Neural cell (in vitro differentiated cells): ENCODE data around the gene RAD51B. TPM values are rescaled to one million over a fixed set of nuclear protein-coding genes. Genes with fewer than 3 reads are reported as not detected.

Source experiments
- H2AFZ ChIP-seq: fragments of 200-600, 300-800 bp; sonication (generic), shearing (Covaris generic); 2 replicates; pipeline ENCODE4 v1.6.0; 2014; ENCODE audit warnings: low read depth, mild to moderate bottlenecking, antibody characterized with exemption, low read length, moderate library complexity
- H3F3A ChIP-seq: fragments of 200-600 bp; shearing (Covaris generic); 2 replicates; pipeline ENCODE4 v1.6.1; 2016; ENCODE audit warnings: mild to moderate bottlenecking, moderate library complexity, mixed read lengths, antibody characterized with exemption, low read length; ENCODE audit not compliant: insufficient read depth, poor library complexity, severe bottlenecking
- H3K27ac ChIP-seq: fragments of 200-600, 300-800 bp; sonication (generic), shearing (Covaris generic); 2 replicates; pipeline ENCODE4 v1.5.1; 2014; ENCODE audit warnings: mild to moderate bottlenecking, low read length, moderate library complexity
- H3K27me3 ChIP-seq: fragments of 300-800, 200-600 bp; sonication (generic), shearing (Covaris generic); 2 replicates; pipeline ENCODE4 v1.6.0; 2014; ENCODE audit warnings: mild to moderate bottlenecking, low read depth, low read length, moderate library complexity; ENCODE audit not compliant: insufficient read depth
- H3K36me3 ChIP-seq: fragments of 300-800, 200-600 bp; sonication (generic), shearing (Covaris generic); 2 replicates; pipeline ENCODE4 v1.5.1; 2014; ENCODE audit warnings: mild to moderate bottlenecking, antibody characterized with exemption, low read length, moderate library complexity; ENCODE audit not compliant: insufficient read depth
- H3K4me2 ChIP-seq: fragments of 300-800, 200-600 bp; sonication (generic), shearing (Covaris generic); 2 replicates; pipeline ENCODE4 v1.6.0; 2014; ENCODE audit warnings: mild to moderate bottlenecking, low read length
- H3K4me3 ChIP-seq: fragments of 300-800, 200-600 bp; sonication (generic), shearing (Covaris generic); 2 replicates; pipeline ENCODE4 v1.5.1; 2014; ENCODE audit warnings: mild to moderate bottlenecking, low read length, moderate library complexity
- H3K79me2 ChIP-seq: fragments of 200-600 bp; shearing (Covaris generic); replicated peaks from 2 replicates; pipeline ENCODE4 v1.6.0; 2014; ENCODE audit warnings: mild to moderate bottlenecking, low read length, moderate library complexity; ENCODE audit not compliant: insufficient read depth
- H3K9ac ChIP-seq: fragments of 300-800, 200-600 bp; sonication (generic), shearing (Covaris generic); 2 replicates; pipeline ENCODE4 v1.6.1; 2016; ENCODE audit warnings: mild to moderate bottlenecking, low read length, mixed read lengths
- H3K9me2 ChIP-seq: fragments of 200-600 bp; shearing (Covaris generic); 2 replicates; pipeline ENCODE4 v1.6.1; 2016; ENCODE audit warnings: mild to moderate bottlenecking, low read length, mixed read lengths; ENCODE audit not compliant: insufficient read depth
- H3K9me3 ChIP-seq: fragments of 200-600, 300-800 bp; sonication (generic), shearing (Covaris generic); 2 replicates; pipeline ENCODE4 v1.6.1; 2016; ENCODE audit warnings: mild to moderate bottlenecking, mixed run types, low read length, moderate library complexity, mixed read lengths
- H4K20me1 ChIP-seq: fragments of 200-600 bp; shearing (Covaris generic); 2 replicates; pipeline ENCODE4 v1.6.1; 2016; ENCODE audit warnings: mild to moderate bottlenecking, mixed run types; ENCODE audit not compliant: insufficient read depth
- EP300 ChIP-seq: fragments of 450-650 bp; conservative IDR thresholded peaks from 2 replicates; pipeline ENCODE4 v1.6.1; 2014; ENCODE audit warnings: antibody characterized with exemption, mild to moderate bottlenecking, moderate library complexity; ENCODE audit not compliant: poor library complexity, severe bottlenecking
- EZH2 ChIP-seq: fragments of 200-600, 300-800 bp; shearing (Covaris generic), sonication (generic); IDR thresholded peaks from 2 replicates; pipeline ENCODE4 v1.6.1; 2014; ENCODE audit warnings: antibody characterized with exemption, low read length, borderline replicate concordance, mild to moderate bottlenecking; ENCODE audit not compliant: insufficient read depth, poor library complexity, severe bottlenecking
- MXI1 ChIP-seq: fragments of 450-650 bp; conservative IDR thresholded peaks from 2 replicates; pipeline ENCODE4 v1.6.1; 2014; ENCODE audit warnings: antibody characterized with exemption, mild to moderate bottlenecking; ENCODE audit not compliant: poor library complexity, severe bottlenecking
- POLR2AphosphoS5 ChIP-seq: IDR thresholded peaks from 2 replicates; pipeline ENCODE4 v1.6.1; 2012
- RAD21 ChIP-seq: fragments of 450-650 bp; conservative IDR thresholded peaks from 2 replicates; pipeline ENCODE4 v1.6.1; 2014; ENCODE audit warnings: antibody characterized with exemption, mild to moderate bottlenecking, moderate library complexity
- SMC3 ChIP-seq: fragments of 450-650 bp; conservative IDR thresholded peaks from 2 replicates; pipeline ENCODE4 v1.6.1; 2014; ENCODE audit warnings: antibody characterized with exemption, mild to moderate bottlenecking, moderate library complexity; ENCODE audit not compliant: poor library complexity
- TAF1 ChIP-seq: IDR thresholded peaks from 2 replicates; pipeline ENCODE4 v1.6.1; 2012; ENCODE audit warnings: low read depth
- polyA plus RNA-seq: library from polyadenylated mRNA; depleted of rRNA; stranded (reverse); fragments of >200 nt; gene quantifications from 2 replicates; pipeline ENCODE4 v1.2.3, GENCODE V29; 2014
- TF ChIP-seq, protein P1 (sequence below): fragments of 450-650 bp; IDR thresholded peaks from 2 replicates; pipeline ENCODE4 v1.5.1; 2014; ENCODE audit warnings: antibody characterized with exemption, mild to moderate bottlenecking, moderate library complexity; ENCODE audit not compliant: poor library complexity, severe bottlenecking
- TF ChIP-seq, protein P2 (sequence below): IDR thresholded peaks from 2 replicates; pipeline ENCODE4 v1.6.1; 2012; ENCODE audit warnings: borderline replicate concordance

Gene RAD51B
- polyA plus RNA-seq, 1 donor from 2014 or later = 3.1 TPM

DNA sequence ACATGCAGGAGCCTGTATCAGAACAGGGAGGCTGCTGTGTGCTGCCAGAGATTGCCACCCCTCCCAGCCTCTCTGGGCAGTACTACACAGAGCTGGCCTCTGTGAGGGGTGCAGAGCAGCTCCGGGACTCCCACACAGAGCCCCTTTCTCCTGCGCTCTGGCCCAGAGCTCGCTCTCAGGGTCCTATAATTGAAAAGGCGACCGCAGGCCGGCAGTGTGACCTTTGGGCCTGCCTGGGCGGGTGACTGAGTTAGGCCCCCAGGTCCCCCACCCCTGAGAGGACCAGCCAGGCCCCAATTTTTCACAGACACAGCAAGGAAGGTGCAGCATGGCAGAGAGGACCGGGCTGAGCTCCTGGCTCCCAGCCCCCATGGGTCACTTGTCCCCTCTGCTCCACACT lies 836.9 kb downstream of the RAD51B start:
- Histone ChIP-seq H3K9me3 (no peaks in the 10 kb centered on the region), H3K9ac (no peak overlapping the region), H3K9me2 (no peaks in the 10 kb centered on the region), H3K27me3 (no peaks in the 10 kb centered on the region), H3F3A (no peaks in the 10 kb centered on the region), H4K20me1 (no peaks in the 10 kb centered on the region), H3K36me3 (no peaks in the 10 kb centered on the region), H3K4me3 (no peak overlapping the region), H3K79me2 (no peaks in the 10 kb centered on the region), H2AFZ (no peak overlapping the region), H3K4me2 (no peak overlapping the region), H3K27ac (no peak overlapping the region)
- TF ChIP-seq, protein P1, sequence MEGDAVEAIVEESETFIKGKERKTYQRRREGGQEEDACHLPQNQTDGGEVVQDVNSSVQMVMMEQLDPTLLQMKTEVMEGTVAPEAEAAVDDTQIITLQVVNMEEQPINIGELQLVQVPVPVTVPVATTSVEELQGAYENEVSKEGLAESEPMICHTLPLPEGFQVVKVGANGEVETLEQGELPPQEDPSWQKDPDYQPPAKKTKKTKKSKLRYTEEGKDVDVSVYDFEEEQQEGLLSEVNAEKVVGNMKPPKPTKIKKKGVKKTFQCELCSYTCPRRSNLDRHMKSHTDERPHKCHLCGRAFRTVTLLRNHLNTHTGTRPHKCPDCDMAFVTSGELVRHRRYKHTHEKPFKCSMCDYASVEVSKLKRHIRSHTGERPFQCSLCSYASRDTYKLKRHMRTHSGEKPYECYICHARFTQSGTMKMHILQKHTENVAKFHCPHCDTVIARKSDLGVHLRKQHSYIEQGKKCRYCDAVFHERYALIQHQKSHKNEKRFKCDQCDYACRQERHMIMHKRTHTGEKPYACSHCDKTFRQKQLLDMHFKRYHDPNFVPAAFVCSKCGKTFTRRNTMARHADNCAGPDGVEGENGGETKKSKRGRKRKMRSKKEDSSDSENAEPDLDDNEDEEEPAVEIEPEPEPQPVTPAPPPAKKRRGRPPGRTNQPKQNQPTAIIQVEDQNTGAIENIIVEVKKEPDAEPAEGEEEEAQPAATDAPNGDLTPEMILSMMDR = no peak
- TF ChIP-seq MXI1 (no peak), EP300 (no peak), TAF1 (no peak), EZH2 (no peak), POLR2AphosphoS5 (no peak), RAD21 (no peak), SMC3 (no peak)
- TF ChIP-seq, protein P2, sequence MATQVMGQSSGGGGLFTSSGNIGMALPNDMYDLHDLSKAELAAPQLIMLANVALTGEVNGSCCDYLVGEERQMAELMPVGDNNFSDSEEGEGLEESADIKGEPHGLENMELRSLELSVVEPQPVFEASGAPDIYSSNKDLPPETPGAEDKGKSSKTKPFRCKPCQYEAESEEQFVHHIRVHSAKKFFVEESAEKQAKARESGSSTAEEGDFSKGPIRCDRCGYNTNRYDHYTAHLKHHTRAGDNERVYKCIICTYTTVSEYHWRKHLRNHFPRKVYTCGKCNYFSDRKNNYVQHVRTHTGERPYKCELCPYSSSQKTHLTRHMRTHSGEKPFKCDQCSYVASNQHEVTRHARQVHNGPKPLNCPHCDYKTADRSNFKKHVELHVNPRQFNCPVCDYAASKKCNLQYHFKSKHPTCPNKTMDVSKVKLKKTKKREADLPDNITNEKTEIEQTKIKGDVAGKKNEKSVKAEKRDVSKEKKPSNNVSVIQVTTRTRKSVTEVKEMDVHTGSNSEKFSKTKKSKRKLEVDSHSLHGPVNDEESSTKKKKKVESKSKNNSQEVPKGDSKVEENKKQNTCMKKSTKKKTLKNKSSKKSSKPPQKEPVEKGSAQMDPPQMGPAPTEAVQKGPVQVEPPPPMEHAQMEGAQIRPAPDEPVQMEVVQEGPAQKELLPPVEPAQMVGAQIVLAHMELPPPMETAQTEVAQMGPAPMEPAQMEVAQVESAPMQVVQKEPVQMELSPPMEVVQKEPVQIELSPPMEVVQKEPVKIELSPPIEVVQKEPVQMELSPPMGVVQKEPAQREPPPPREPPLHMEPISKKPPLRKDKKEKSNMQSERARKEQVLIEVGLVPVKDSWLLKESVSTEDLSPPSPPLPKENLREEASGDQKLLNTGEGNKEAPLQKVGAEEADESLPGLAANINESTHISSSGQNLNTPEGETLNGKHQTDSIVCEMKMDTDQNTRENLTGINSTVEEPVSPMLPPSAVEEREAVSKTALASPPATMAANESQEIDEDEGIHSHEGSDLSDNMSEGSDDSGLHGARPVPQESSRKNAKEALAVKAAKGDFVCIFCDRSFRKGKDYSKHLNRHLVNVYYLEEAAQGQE = no peak

DNA sequence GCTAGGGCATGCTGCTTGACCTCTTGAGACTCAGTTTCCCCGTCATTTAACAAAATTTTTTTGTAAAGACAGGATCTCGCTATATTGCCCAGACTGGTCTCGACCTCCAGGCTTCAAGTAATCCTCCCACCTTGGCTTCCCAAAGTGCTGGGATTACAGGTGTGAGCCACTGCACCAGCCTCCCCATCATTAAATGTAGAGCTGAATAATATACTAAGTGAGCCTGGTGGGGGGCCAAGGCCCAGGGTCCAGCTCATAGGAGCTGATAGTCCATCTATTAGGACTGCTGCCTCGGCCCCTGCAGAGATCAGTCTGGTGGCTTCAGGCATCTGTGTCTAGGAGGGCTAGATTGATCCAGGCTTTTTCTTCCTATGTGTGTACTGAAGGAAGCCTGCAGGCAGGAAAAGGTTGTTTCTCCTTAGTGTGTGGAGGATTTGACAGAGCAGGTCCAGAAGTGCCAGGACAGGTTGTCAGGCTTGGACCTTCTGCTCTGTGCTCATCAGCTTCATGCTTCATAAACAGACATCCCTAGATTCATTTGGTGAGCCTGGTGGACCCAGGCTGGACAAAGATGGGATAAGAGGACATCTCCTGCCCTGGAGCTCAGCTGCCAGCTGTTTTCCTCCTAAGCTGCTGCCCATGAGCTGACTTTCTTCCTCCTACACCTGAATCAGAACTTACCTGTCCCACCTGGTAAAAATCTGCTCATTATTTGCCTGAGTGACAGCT lies 837.9 kb downstream of the RAD51B start:
- Histone ChIP-seq H3K4me2 (no peak overlapping the region), H3K27ac (no peak overlapping the region), H3K4me3 (no peak overlapping the region), H3K9ac (no peak overlapping the region), H4K20me1 (no peaks in the 10 kb centered on the region), H3K9me3 (no peaks in the 10 kb centered on the region), H3K79me2 (no peaks in the 10 kb centered on the region), H3K27me3 (no peaks in the 10 kb centered on the region), H2AFZ (no peak overlapping the region), H3F3A (no peaks in the 10 kb centered on the region), H3K36me3 (no peaks in the 10 kb centered on the region), H3K9me2 (no peaks in the 10 kb centered on the region)
- TF ChIP-seq, protein P1 = no peak
- TF ChIP-seq EP300 (no peak), POLR2AphosphoS5 (no peak), RAD21 (no peak), EZH2 (no peak), TAF1 (no peak), SMC3 (no peak), MXI1 (no peak)
- TF ChIP-seq, protein P2 = no peak
